Dendritic cell treated with granulocyte-macrophage colony-stimulating factor and Interleukin-4, amounts not matched to agents 40 ng/mL and 50 ng/mL, for 4 days (primary cell): ENCODE measurements around the gene KCNMA1.
"Not testable (repeated sequence)": the region's sequence is repeated elsewhere in the genome, so short reads cannot be mapped to it uniquely, and the experiment has no call there.

ENCODE experiments used
- H3K27ac Mint-ChIP-seq: one replicate; pipeline ENCODE4 v1.8.0; 2022; ENCODE audit warnings: mild to moderate bottlenecking, mixed read lengths
- H3K27me3 Mint-ChIP-seq: one replicate; pipeline ENCODE4 v1.8.0; 2022; ENCODE audit warnings: mild to moderate bottlenecking, mixed read lengths
- H3K36me3 Mint-ChIP-seq: one replicate; pipeline ENCODE4 v1.8.0; 2022; ENCODE audit warnings: low read depth, mixed read lengths
- H3K4me1 Mint-ChIP-seq: one replicate; pipeline ENCODE4 v1.8.0; 2022; ENCODE audit warnings: low read depth, mixed read lengths
- H3K4me3 Mint-ChIP-seq: one replicate; pipeline ENCODE4 v1.8.0; 2022; ENCODE audit warnings: mild to moderate bottlenecking, moderate library complexity, mixed read lengths
- H3K9me3 Mint-ChIP-seq: one replicate; pipeline ENCODE4 v1.8.0; 2022; ENCODE audit warnings: mixed read lengths
- intact Hi-C: fragments of 100-400 bp; cut with micrococcal nuclease; formaldehyde crosslinking; loops from one replicate; pipeline ENCODE4 v1.15.0; 2022

KCNMA1 gene

DNA sequence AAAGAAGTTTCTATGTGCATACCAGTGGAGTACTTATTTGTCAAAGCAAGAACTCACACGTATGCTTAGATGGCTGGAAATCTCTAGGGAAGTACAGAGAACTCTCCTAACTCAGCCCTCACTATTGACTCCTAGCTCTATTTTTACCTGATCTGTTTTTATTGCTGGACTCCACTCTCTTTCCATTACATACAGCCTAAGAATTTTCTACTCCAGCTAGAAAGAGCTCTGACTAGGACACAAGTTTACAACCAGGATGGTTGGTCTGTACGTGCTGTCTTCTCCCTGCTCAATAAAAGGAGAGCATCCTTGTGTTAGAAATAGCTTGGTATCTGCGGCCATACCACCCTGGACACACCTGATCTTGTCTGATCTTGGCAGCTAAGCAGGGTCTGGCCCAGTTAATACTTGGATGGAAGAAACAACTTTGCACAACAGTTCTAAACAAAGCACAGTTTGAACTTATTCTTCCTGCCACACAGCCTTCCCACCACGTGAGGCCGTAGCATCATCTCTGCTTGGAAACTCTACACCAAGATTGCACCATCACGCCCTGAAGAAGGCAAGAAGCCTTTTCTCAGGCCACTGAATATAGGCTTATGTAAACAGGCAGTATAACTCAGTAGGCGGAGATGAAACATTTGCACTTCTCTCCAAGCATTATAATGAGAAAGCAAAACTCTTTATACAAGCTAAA, 50.7 kb downstream of the KCNMA1 start:
- intact Hi-C loops, result no loop called here
- Mint-ChIP-seq H3K27me3 (peaks cover 2% of the 10 kb centered on the region), H3K36me3 (no peaks in the 10 kb centered on the region)

DNA sequence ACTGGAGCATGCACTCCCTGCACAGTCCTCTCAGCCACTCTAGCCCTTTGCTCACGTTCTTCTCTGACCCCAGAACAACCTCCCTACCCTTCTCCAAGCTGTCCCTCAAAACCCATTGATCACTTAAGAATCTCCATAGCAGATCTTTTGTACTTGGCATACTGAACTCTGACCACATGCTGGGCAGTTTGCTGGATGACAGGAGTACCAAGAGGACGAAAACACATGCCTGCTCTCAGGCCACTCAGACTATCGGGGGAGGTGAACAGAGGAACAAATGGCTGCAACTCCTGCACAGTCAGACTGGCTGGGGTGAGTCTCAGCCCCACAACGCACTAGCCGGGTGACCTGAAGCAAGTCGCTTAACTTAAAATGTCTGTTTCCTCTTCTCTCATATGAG, 52.7 kb downstream of the KCNMA1 start:
- no peak overlapping the region for H3K4me3 Mint-ChIP-seq
- H3K4me1 Mint-ChIP-seq, result peaks cover 9% of the 10 kb centered on the region
- H3K9me3 Mint-ChIP-seq, result no peaks in the 10 kb centered on the region
- intact Hi-C loops, result no loop called here
- no peaks in the 10 kb centered on the region for H3K36me3 Mint-ChIP-seq
- H3K27ac Mint-ChIP-seq, result no peak overlapping the region
- peaks cover 2% of the 10 kb centered on the region for H3K27me3 Mint-ChIP-seq

More for the DNA sequence above, 50.7 kb downstream of the KCNMA1 start:
- Mint-ChIP-seq H3K9me3 (no peaks in the 10 kb centered on the region), H3K27ac (no peak overlapping the region), H3K4me1 (peaks cover 9% of the 10 kb centered on the region), H3K4me3 (no peak overlapping the region)

DNA sequence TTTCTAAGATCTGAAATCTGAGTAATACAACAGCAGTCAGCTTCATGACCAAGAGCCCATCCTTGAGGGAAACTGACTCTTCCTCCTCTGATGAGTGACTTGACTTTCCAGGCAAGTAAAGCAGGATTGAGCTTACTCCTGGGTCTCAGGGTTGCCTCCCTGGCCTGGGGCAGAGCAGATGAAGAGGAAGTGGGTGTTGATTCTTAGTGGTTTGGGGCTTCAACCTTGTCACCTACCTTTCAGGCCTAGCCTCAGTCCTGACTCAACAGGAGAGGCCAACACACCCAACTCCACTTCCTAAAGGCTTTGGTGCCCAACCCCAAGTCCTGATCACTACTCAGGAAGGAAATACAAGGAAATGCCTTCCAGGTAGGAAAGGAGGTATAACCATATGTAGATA, 54.1 kb downstream of the KCNMA1 start:
- Mint-ChIP-seq H3K27ac (no peak overlapping the region), H3K36me3 (no peaks in the 10 kb centered on the region), H3K9me3 (no peaks in the 10 kb centered on the region), H3K27me3 (peaks cover 3% of the 10 kb centered on the region), H3K4me3 (no peak overlapping the region), H3K4me1 (peaks cover 9% of the 10 kb centered on the region)
- intact Hi-C loops, result no loop called here

DNA sequence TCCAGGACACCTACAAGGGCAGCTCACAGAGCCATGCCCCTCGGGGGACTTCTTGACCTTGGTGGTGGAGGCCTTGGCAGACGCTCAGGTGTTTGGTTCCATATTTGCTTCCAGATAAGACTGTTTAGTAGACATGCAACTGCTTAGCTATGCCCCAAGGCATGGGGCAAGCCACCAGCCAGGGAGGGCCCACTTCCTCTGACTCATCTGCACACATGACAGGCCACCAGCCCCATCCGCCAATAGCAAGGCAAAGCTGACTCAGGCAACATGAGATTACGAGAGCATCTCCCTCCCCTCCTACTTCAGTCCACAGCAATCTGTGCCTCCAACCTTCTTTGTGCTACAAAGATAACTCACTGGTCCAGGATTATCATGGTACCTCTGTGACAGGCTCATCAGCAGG, 54.9 kb downstream of the KCNMA1 start:
- Mint-ChIP-seq H3K9me3 (no peaks in the 10 kb centered on the region), H3K27me3 (peaks cover 3% of the 10 kb centered on the region), H3K4me3 (no peak overlapping the region), H3K36me3 (no peaks in the 10 kb centered on the region), H3K27ac (no peak overlapping the region), H3K4me1 (peaks cover 9% of the 10 kb centered on the region)
- intact Hi-C loops, result no loop called here

DNA sequence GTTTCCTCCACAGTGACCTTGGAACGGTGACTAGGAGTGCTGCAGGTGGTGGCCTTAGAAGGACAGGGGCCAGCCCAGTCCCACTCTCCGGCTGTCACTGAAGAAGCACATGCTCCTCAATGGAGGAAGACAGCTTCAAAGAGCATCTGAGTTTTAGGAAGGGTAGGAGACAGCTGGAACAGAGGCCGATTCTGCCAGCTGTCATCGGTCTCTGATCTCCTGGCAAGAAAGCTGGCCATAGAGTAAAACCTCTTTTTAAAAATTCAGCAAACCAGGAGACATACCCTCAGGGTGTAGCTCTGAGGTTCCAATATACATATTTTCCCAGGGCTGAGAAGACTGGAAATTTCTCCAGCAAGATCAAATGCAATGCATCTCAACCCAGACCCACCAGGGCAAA, 55.9 kb downstream of the KCNMA1 start:
- Mint-ChIP-seq H3K27ac (no peak overlapping the region), H3K4me1 (peaks cover 9% of the 10 kb centered on the region), H3K36me3 (no peaks in the 10 kb centered on the region), H3K27me3 (peaks cover 3% of the 10 kb centered on the region), H3K9me3 (no peaks in the 10 kb centered on the region), H3K4me3 (no peak overlapping the region)
- intact Hi-C loops, result no loop called here

DNA sequence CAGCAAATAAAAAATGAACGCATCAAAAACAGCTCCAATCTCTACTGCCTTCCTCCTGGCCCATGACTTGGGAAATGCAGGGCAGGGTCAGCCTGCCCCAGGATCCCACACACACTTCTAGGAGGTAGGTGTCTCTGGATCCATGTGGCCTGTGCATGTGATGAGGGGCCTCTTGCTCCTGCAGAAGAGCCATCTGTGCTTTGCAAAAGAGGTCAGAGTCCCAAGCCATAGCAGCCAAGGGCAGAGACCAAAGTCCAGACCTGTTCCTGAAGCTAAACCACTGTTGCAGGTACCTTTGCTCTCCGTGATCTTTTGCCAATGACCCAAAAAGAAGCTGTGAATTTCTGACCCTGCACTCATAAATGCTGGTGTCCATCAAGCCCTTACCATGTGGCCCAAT, 57.1 kb downstream of the KCNMA1 start:
- Mint-ChIP-seq H3K27me3 (peaks cover 2% of the 10 kb centered on the region), H3K36me3 (no peaks in the 10 kb centered on the region), H3K4me3 (no peak overlapping the region), H3K9me3 (no peaks in the 10 kb centered on the region), H3K4me1 (peaks cover 9% of the 10 kb centered on the region), H3K27ac (no peak overlapping the region)
- intact Hi-C loops, result no loop called here

DNA sequence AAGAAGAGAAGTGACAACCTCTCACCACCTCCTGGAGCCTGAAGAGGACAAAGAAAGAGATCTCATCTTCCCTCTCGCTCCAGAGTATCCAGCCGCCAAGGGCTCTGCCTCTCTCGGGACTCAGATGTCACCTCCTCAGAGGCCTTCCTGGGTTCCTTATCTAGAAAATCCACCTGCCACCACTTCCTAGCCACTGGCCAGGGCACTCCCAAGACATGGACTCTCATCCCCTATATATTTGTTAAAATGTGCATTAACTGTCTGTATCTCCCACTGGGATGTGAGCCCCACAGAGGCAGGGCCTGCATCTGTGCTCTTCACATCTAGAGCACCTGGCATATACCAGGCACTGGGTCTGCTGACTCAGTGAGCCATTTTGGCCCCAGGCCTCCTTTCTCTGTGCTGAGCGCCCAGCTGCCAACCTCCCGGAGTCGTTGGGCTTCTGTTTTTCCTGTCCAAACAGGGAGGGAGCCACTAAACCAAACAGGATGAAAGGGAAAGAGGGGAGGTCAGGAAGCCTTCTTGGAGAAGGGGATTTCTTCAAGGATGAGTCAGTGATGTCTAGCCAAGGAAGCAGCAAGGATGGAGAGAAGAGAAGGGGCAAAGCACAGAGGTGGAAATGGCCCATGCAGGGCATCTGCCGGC, 58.9 kb downstream of the KCNMA1 start:
- no peaks in the 10 kb centered on the region for H3K36me3 Mint-ChIP-seq
- no peaks in the 10 kb centered on the region for H3K9me3 Mint-ChIP-seq
- H3K4me3 Mint-ChIP-seq, result no peak overlapping the region
- H3K4me1 Mint-ChIP-seq, result peaks cover 9% of the 10 kb centered on the region
- intact Hi-C loops, result no loop called here
- H3K27ac Mint-ChIP-seq, result no peak overlapping the region
- peaks cover 2% of the 10 kb centered on the region for H3K27me3 Mint-ChIP-seq

DNA sequence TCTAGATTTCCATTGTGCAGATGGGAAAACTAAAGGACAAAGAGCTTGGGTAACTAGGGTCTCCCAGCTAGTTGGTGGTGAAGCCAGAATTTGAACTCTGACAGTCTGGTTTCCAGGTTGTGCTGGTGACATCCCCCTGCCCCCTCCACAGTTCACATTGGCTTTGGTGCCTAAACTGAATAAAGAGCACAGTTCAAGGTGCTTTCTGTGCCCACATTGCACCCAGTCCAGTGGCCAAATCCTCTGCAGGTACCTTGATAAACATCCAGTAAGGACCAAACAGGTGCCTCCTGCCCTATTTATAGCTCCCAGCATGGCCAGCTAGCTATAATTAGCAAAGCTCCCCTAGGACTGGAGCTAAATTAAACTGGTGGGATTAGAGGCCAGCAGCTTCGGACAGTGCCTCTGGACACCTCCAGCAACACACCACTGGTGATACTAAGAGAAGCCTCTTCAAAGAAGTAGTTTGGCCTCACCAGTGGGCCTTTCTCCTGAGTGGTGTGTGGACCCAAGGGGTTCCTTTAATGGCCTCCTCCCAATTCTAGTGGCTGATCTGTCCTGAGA, 59.9 kb downstream of the KCNMA1 start:
- H3K27me3 Mint-ChIP-seq, result peaks cover 6% of the 10 kb centered on the region
- intact Hi-C loops, result no loop called here
- H3K4me1 Mint-ChIP-seq, result peaks cover 4% of the 10 kb centered on the region
- no peaks in the 10 kb centered on the region for H3K9me3 Mint-ChIP-seq
- no peaks in the 10 kb centered on the region for H3K36me3 Mint-ChIP-seq
- no peak overlapping the region for H3K4me3 Mint-ChIP-seq
- no peak overlapping the region for H3K27ac Mint-ChIP-seq

DNA sequence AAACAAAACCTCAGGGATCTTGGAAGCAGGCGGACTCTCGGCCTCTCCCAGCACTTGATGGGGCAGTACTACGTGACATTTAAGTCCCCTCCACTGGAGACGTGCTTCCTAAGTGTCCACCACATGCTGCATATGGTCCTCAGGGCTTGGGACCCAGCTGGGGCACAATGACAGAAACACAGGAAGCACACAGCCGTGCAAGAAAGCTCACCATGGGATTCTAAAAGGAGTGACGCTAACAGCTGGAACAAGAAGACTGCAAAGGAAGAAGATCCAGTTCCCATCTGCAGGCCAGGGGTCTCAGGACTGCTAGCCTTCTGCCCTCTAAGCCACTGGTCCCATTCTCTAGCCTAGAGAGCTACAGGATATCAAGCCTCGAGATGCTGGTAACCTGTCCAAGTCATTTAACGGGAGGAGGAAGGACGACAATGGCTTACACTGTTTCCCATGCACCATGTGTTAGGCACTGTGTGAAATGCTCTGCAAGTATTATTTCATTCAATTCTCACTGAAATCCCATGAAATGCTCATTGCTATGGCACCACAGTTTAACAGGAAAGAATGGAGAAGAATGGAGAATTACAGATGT, 61.1 kb downstream of the KCNMA1 start:
- intact Hi-C loops, result no loop called here
- peaks cover 7% of the 10 kb centered on the region for H3K27me3 Mint-ChIP-seq
- no peak overlapping the region for H3K4me3 Mint-ChIP-seq
- no peaks in the 10 kb centered on the region for H3K9me3 Mint-ChIP-seq
- no peaks in the 10 kb centered on the region for H3K4me1 Mint-ChIP-seq
- H3K36me3 Mint-ChIP-seq, result no peaks in the 10 kb centered on the region
- no peak overlapping the region for H3K27ac Mint-ChIP-seq

DNA sequence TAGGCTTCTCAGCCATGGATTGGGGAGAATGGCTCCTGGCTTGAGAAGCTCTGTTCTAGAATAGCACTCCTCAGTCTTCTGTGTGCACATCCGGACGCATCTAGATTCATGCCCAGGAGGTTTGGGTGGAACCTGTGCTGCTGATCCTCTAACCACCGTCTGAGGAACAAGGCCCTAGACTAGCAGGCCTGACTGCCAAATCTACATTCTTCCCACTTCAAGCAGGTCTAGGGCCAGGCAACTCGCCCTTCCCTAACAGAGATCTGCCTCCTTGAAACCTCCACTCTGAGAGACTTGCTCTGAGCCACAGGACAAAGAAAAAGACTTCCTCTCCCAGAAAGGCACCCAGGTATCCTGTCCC, 61.6 kb downstream of the KCNMA1 start:
- Mint-ChIP-seq H3K4me3 (no peak overlapping the region), H3K9me3 (no peaks in the 10 kb centered on the region), H3K27me3 (peaks cover 7% of the 10 kb centered on the region), H3K36me3 (no peaks in the 10 kb centered on the region), H3K27ac (no peak overlapping the region), H3K4me1 (no peaks in the 10 kb centered on the region)
- intact Hi-C loops, result no loop called here

DNA sequence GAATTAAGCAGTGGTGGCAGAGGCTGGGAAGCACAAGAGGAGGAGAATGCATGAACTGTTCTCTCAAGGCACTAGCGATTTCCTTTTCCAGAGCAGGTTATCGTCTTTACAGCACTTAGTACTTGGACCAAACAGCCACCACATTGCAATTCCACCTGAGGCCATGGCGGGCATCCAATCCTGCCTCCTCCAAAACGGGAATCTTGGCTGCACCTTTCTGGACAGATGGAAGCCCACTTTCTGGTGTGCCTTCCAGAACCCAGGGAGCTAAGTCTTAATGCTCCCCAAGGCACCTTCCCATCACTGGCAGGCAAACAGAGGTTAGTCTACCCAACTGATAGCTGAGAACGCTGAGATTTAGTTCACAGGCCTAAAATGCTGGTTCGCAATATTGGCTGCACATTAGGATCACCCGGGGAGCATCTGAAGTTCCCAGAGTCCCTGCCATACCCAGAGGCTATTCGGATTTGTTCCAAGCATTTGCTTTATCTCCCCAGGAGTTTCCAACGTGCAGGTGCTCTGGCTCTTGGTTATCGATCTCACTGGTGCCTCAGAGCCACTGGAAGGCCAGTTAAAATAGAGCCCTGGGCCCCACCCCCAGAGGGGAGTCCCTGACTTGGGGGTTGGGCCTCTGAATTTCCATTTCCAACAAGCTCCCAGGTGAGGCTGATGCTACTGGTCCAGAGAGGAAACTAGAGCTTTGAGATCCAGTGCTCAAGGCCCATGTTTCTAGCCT, 62.2 kb downstream of the KCNMA1 start:
- H3K27ac Mint-ChIP-seq, result no peak overlapping the region
- intact Hi-C loops, result no loop called here
- no peaks in the 10 kb centered on the region for H3K36me3 Mint-ChIP-seq
- no peak overlapping the region for H3K4me3 Mint-ChIP-seq
- no peaks in the 10 kb centered on the region for H3K4me1 Mint-ChIP-seq
- H3K9me3 Mint-ChIP-seq, result no peaks in the 10 kb centered on the region
- H3K27me3 Mint-ChIP-seq, result peaks cover 7% of the 10 kb centered on the region

DNA sequence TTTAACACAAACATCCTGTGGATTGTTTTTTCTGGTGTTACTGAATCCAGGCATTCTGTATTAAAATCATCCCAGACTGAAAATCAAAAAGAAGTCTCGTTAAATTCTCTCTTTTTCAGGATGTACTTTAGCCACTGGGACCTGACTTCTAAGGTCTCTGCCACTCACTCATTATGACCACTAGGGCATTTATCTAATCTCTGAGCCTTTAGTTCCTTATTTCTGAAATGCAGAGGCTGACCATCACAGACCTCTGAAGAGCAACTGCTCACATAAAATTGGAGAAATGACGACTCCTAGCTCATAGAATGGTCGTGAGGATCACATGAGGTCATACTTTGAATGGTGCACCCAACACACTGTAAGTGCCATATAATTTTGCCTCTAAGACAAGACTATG, 63.2 kb downstream of the KCNMA1 start:
- no peaks in the 10 kb centered on the region for H3K9me3 Mint-ChIP-seq
- H3K4me1 Mint-ChIP-seq, result no peaks in the 10 kb centered on the region
- peaks cover 7% of the 10 kb centered on the region for H3K27me3 Mint-ChIP-seq
- H3K36me3 Mint-ChIP-seq, result no peaks in the 10 kb centered on the region
- intact Hi-C loops, result no loop called here
- H3K27ac Mint-ChIP-seq, result no peak overlapping the region
- H3K4me3 Mint-ChIP-seq, result no peak overlapping the region

DNA sequence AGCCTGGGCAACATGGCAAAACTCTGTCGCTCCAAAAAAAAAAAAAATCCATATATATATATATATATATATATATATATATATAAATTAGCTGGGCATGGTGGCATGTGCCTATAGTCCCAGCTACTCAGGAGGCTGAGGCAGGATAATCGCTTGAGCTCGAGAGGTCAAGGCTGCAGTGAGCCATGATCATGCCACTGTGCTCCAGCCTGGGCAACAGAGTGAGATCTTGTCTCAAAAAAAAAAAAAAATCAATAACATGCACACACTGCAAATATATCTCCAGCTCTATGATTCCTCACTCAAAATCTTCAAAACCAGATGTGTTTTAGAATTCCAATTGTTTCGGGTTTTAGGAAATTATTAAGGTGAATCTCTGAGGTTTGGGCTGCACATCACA, 65.1 kb downstream of the KCNMA1 start:
- H3K27me3 Mint-ChIP-seq, H3K27ac Mint-ChIP-seq, H3K4me3 Mint-ChIP-seq, H3K36me3 Mint-ChIP-seq, H3K4me1 Mint-ChIP-seq, H3K9me3 Mint-ChIP-seq, intact Hi-C loops: not testable (repeated sequence)

DNA sequence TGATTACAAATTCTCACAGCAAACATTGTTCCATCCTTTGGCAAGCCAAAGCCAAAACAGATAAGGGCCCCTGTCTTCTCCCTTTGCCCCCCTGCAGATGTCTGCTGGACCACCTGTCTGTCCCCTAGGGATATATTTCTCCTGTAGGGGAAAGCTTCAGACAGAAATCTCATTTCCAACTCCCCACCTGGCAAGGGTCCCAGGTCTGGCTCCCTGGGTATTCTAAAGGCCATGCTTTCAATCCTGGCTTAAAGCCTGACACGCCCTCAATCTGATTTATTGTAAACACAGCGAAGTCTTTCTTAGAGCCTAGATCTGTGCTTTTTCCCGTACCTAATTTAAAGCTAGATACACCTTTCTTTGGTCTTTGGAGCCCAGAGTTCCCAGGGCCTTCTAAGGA, 66.1 kb downstream of the KCNMA1 start:
- H3K9me3 Mint-ChIP-seq, result no peaks in the 10 kb centered on the region
- H3K4me1 Mint-ChIP-seq, result peaks cover 4% of the 10 kb centered on the region
- no peak overlapping the region for H3K27ac Mint-ChIP-seq
- H3K36me3 Mint-ChIP-seq, result no peaks in the 10 kb centered on the region
- H3K4me3 Mint-ChIP-seq, result no peak overlapping the region
- H3K27me3 Mint-ChIP-seq, result peaks cover 14% of the 10 kb centered on the region
- intact Hi-C loops, result no loop called here
